Measurements from ENCODE around the gene MACROD2. TPM values are rescaled to one million over a fixed set of nuclear protein-coding genes. Genes with fewer than 3 reads are reported as not detected.
"Not testable (repeated sequence)": the region's sequence is repeated elsewhere in the genome, so short reads cannot be mapped to it uniquely, and the experiment has no call there.

Gene MACROD2
- total RNA-seq, 1 donor from 2014 or later = 1.6 TPM

DNA sequence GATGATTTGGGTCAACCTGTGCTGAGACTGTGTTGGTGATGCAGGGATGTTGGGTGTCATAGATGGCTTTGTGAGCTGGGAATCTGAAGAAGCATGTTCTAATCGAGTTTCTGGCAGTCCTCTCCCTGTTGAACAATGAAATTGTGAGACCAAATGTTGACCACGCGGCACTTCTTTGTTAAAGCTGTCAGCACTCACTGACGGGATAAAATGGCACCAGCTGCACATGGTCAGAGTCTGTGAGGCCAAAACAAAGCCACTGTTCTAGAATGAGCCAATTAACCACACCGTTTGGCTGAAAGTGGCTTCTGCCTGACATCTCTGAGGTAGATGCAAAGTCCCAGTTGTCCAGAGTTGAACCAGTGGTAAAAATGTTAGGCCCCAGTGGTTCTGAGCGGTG, 2015.7 kb downstream of the MACROD2 start:
- no peaks in the 10 kb centered on the region for H3K36me3 ChIP-seq (ENCODE audit: control insufficient read depth, insufficient read depth, low read length)
- TF ChIP-seq, protein P1, sequence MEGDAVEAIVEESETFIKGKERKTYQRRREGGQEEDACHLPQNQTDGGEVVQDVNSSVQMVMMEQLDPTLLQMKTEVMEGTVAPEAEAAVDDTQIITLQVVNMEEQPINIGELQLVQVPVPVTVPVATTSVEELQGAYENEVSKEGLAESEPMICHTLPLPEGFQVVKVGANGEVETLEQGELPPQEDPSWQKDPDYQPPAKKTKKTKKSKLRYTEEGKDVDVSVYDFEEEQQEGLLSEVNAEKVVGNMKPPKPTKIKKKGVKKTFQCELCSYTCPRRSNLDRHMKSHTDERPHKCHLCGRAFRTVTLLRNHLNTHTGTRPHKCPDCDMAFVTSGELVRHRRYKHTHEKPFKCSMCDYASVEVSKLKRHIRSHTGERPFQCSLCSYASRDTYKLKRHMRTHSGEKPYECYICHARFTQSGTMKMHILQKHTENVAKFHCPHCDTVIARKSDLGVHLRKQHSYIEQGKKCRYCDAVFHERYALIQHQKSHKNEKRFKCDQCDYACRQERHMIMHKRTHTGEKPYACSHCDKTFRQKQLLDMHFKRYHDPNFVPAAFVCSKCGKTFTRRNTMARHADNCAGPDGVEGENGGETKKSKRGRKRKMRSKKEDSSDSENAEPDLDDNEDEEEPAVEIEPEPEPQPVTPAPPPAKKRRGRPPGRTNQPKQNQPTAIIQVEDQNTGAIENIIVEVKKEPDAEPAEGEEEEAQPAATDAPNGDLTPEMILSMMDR (IDR thresholded peaks at IDR 0.05; ENCODE audit: insufficient read depth, low read length, severe bottlenecking) = no peak
- H3K27me3 ChIP-seq (ENCODE audit: control insufficient read depth, insufficient read depth, low read length) = no peaks in the 10 kb centered on the region
- DNase-seq (ENCODE audit: low read depth) = no peak
- no peak overlapping the region for H3K4me3 ChIP-seq (ENCODE audit: low read depth, low read length)
- FAIRE-seq = no peak

DNA sequence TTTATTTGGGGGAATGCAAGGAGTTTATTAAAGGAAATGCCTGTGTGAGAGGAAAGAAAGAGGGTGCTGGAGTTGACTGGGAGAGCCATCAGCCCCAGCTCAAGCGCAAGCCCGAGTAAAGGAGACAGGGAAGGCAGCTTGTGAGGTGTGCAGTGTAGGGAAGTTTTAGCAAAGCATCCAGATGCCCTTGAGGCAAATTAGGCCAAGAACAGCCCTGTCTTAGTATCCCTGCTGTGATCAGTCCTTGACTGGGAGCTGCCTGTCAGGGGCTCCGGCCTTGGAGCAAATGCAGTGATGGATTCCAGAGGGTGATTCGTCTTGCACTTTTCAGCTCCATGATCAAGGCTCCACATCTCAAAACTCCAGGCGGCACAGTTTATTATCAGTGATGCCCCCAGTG, 2016.2 kb downstream of the MACROD2 start:
- FAIRE-seq (no peak), DNase-seq (ENCODE audit: low read depth) (no peak)
- Histone ChIP-seq H3K36me3 (ENCODE audit: control insufficient read depth, insufficient read depth, low read length) (no peaks in the 10 kb centered on the region), H3K27me3 (ENCODE audit: control insufficient read depth, insufficient read depth, low read length) (no peaks in the 10 kb centered on the region), H3K4me3 (ENCODE audit: low read depth, low read length) (no peak overlapping the region)
- TF ChIP-seq, protein P1 (IDR thresholded peaks at IDR 0.05; ENCODE audit: insufficient read depth, low read length, severe bottlenecking) = no peak

DNA sequence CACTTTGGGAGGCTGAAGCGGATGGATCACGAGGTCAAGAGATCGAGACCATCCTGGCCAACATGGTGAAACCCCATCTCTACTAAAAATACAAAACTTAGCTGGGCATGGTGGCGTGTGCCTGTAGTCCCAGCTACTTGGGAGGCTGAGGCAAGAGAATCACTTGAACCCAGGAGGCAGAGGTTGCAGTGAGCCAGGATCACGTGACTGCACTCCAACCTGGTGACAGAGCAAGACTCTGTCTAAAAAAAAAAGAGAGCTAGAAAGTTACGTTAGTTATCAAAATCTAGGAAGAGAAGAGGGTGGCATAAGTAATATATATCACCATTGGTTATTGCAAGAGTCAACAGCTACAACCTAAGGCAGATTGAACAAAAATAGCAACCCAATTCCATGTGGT, 2017.6 kb downstream of the MACROD2 start:
- H3K36me3 ChIP-seq (ENCODE audit: control insufficient read depth, insufficient read depth, low read length); H3K27me3 ChIP-seq (ENCODE audit: control insufficient read depth, insufficient read depth, low read length); FAIRE-seq; H3K4me3 ChIP-seq (ENCODE audit: low read depth, low read length); DNase-seq (ENCODE audit: low read depth): not testable (repeated sequence)

DNA sequence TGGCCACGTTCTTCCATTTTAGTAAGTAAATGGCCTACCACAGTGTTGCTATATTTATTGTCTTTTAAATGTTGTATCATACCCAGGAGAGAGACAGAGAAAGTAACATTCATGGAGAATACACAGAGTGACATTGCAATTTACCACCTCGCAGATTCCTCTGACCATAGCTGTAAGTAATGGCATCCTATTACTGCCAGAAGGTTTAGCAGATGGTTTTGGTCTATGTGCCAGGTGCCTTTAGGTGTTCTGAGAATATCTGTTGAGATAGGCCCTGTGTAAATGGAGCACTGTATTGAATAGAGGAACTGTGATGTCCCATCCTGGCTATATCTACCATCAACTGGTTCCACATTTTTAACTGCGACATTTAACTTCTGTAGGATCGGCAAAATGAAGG, 2018.3 kb downstream of the MACROD2 start:
- FAIRE-seq (no peak), DNase-seq (ENCODE audit: low read depth) (no peak)
- TF ChIP-seq, protein P1 (IDR thresholded peaks at IDR 0.05; ENCODE audit: insufficient read depth, low read length, severe bottlenecking) = no peak
- H3K4me3 ChIP-seq (ENCODE audit: low read depth, low read length) = no peak overlapping the region
- H3K36me3 ChIP-seq (ENCODE audit: control insufficient read depth, insufficient read depth, low read length) = no peaks in the 10 kb centered on the region
- no peaks in the 10 kb centered on the region for H3K27me3 ChIP-seq (ENCODE audit: control insufficient read depth, insufficient read depth, low read length)

DNA sequence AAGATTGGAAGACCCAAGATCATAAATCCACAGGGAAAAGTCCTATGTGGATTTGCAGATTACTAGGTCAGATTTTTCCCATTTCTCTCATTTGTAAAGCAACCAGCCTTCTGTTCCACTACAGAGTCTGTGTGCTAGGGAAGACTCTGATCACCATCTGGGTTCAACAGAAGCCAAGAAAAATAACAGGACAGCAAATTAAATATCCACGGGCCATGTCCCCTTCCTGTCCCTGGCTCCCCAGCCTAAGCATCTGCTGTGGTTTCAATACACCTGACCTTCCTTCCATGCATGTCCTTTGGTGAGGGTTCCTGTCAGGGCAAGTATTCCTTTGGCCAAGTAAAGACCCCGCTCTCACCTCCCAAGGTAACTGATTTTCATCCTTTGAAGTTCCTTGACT, 2019.1 kb downstream of the MACROD2 start:
- DNase-seq (ENCODE audit: low read depth) = no peak
- FAIRE-seq = no peak
- H3K4me3 ChIP-seq (ENCODE audit: low read depth, low read length) = no peak overlapping the region
- no peaks in the 10 kb centered on the region for H3K36me3 ChIP-seq (ENCODE audit: control insufficient read depth, insufficient read depth, low read length)
- TF ChIP-seq, protein P1 (IDR thresholded peaks at IDR 0.05; ENCODE audit: insufficient read depth, low read length, severe bottlenecking) = no peak
- H3K27me3 ChIP-seq (ENCODE audit: control insufficient read depth, insufficient read depth, low read length) = no peaks in the 10 kb centered on the region

DNA sequence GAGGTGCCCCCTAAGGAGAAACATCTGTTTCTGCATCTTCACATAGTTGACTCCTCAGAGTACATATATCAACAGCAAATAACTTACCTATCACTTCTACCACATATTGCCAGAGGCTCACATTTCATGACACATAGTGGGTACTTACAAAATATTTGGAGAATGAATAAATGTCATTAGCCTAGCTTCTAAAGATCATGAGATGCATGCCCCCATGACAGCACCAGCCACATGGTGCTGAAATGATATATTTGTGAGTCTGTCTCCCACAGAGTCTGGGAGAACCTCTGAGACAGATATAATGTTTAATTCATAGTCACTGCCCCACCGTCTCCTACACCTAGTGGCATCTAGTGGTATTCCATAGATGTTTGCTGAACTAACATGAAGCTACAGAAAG, 2022.3 kb downstream of the MACROD2 start:
- TF ChIP-seq, protein P1 (IDR thresholded peaks at IDR 0.05; ENCODE audit: insufficient read depth, low read length, severe bottlenecking) = no peak
- Histone ChIP-seq H3K27me3 (ENCODE audit: control insufficient read depth, insufficient read depth, low read length) (no peaks in the 10 kb centered on the region), H3K4me3 (ENCODE audit: low read depth, low read length) (no peak overlapping the region), H3K36me3 (ENCODE audit: control insufficient read depth, insufficient read depth, low read length) (no peaks in the 10 kb centered on the region)
- DNase-seq (ENCODE audit: low read depth) = no peak
- FAIRE-seq = no peak

Measured in bronchial epithelial cell (primary cell).